HFF-Myc (cell line): ENCODE data around the gene THADA.

Experiments used
- DNase-seq: peaks from one replicate; pipeline ENCODE4 v3.0.0-alpha.2; 2011; ENCODE audit warnings: low read depth; ENCODE audit errors: extremely low read depth
- H3K4me3 ChIP-seq: replicated peaks from 2 replicates; pipeline ENCODE4 v1.5.1; 2011; ENCODE audit warnings: low read depth, mild to moderate bottlenecking, control low read depth, low read length
- TF ChIP-seq, protein P1 (sequence below): IDR thresholded peaks from 2 replicates; pipeline ENCODE4 v1.5.1; 2012; ENCODE audit warnings: mild to moderate bottlenecking, low read depth, low read length, control low read depth; ENCODE audit errors: missing control alignments

Gene THADA

DNA sequence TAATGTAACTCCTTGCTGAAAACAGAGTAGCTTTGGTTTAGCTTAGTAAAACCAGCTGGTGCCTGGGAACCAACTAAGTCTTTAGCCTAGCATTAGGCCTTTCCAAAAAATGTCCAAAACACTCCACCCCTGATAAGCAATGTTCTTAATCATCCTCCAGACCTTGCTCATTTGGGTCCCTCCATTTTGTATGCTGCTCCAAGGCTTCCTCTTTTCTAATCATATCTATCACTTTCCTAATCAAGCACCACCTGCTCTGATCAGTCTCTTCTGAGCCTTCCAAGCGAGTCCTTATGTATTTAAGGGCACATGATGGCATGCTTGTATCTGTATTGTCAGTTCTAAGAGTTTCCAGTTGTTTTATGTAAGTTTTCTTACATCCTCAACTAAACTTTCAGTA is 23.6 kb downstream of the THADA start:
- TF ChIP-seq, protein P1, sequence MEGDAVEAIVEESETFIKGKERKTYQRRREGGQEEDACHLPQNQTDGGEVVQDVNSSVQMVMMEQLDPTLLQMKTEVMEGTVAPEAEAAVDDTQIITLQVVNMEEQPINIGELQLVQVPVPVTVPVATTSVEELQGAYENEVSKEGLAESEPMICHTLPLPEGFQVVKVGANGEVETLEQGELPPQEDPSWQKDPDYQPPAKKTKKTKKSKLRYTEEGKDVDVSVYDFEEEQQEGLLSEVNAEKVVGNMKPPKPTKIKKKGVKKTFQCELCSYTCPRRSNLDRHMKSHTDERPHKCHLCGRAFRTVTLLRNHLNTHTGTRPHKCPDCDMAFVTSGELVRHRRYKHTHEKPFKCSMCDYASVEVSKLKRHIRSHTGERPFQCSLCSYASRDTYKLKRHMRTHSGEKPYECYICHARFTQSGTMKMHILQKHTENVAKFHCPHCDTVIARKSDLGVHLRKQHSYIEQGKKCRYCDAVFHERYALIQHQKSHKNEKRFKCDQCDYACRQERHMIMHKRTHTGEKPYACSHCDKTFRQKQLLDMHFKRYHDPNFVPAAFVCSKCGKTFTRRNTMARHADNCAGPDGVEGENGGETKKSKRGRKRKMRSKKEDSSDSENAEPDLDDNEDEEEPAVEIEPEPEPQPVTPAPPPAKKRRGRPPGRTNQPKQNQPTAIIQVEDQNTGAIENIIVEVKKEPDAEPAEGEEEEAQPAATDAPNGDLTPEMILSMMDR: no peak
- H3K4me3 ChIP-seq: no peak overlapping the region

DNA sequence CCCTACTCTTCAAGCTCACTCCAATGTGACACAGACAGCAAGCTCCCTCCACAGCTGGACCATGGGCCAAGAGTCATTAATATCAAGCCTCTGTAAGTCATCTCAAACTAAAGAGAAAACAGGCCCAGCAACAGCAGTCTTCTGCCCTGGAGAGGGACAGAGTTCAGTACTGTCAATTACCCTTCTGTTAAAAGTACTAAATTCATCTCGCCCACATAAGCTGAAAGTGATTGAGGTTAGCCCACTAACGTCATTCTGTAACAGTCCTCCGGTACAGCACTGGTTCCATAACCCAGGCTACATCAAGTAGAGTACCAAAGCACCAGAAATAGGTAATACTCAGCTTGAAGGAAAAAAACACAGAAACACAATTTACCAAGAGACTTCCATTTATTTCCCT is 25.9 kb downstream of the THADA start:
- DNase-seq: no peak
- TF ChIP-seq, protein P1: no peak
- no peak overlapping the region for H3K4me3 ChIP-seq

More for the DNA sequence above, 23.6 kb downstream of the THADA start:
- no peak for DNase-seq

DNA sequence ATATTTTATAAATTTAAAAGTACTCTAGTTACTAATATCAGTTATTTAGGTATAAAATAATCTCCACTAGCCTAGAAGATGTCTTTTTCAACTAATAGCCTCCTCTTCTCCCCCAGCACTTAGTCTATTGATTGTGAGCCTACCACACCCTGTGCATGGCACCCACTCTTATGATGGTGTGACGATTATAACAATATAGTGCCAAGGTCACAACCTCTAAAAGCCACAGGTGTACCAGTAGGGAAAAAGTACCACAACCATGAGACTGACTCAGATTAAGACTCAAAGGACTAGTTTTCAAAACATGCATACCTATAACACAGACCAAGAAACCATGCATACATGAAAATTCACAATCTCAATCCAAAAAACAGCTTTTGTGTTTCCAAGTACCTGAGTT is 27.6 kb downstream of the THADA start:
- no peak overlapping the region for H3K4me3 ChIP-seq
- TF ChIP-seq, protein P1: no peak
- no peak for DNase-seq

DNA sequence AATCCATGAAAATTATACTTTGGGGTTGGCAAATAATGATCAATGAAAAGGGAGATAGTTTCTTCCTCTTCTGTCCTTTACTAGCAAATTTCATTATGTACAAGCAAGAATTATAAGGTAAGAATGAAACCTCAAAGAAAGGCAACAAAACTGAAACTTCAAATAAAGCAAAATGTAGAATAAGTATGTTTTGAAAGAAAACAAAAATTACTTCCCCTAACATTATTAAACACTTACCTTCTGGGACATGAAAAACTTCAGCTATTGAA is 29.4 kb downstream of the THADA start:
- no peak overlapping the region for H3K4me3 ChIP-seq
- TF ChIP-seq, protein P1: no peak
- no peak for DNase-seq

DNA sequence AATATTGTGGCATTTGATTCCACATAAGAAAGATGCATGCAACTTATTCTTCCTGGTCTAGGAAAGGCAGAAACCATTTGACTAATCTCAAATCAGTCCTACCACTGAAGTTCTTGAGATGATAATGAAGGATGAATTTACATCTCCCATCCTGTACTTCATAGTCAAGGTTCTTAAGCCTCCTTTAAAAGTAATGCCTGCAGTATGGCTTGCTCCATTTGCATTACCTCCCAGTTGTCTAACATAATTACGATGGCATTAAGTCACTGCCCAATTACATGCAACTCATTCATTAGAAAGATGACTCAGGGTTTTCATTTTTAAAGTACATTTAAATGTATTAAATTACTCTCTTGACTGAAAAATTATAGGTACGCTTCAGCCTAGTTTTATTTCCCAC is 32.2 kb downstream of the THADA start:
- DNase-seq: no peak
- H3K4me3 ChIP-seq: no peak overlapping the region
- TF ChIP-seq, protein P1: no peak

DNA sequence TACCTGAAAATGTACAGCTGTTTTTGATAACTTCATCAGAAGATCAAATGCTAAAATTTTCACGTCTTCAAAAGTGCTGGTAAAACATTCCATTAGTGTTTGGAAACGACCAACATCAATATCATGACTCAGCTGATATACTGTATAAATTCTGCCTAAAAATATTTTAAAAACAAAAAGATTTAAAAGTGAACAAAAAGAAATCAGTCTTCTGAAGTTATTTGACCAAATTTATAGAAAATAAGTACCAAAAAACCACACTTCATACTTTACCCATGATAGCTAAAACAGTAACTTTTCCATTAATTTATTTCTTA is 35.6 kb downstream of the THADA start:
- H3K4me3 ChIP-seq: no peak overlapping the region
- no peak for DNase-seq
- TF ChIP-seq, protein P1: no peak

DNA sequence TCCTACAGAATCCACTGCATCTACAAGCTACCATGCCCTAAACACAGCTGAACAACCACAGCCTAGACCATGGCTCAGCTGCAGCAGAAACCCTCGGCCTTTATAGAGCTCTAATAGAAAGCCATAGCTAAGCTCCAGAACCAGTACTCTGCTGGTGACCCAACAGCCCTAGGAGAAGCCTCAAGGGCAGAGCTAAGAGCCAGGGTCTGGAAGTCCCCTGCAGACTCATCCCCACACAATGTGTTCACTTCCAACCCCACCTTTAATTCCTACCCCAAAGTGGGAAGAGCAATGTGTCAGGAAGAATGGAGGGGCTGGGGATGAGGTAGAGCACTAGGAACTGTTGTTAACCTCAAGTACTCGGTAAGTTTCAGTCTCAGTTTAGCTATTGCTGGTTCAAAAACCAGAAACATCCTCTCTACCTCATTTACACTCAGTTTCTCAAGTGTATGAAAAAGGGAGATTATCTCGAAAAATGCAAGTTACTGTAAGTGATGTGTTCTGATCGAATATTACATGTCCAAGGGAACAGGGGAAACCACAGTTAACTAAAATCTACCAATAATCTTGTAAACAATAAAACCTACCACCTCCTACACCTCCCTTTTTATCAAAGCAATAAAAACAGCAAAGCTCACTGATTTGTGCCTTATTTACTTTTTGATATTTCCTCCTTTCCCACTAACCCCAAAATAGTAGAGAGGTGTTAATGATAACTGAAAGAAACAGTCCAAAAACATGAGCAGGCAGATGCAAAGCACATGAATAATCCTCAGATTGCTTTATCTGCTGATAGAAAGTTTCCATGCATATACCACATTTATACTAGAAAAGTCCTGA is 36.2 kb downstream of the THADA start:
- H3K4me3 ChIP-seq: no peak overlapping the region
- TF ChIP-seq, protein P1: no peak
- DNase-seq: no peak
